ENCODE data around the gene SLC16A7.

SLC16A7 gene

GRCh38 chr12:59660148-59660547, 64.3 kb downstream of the SLC16A7 start:
- H2AFZ ChIP-seq (ENCODE audit: low read depth, low read length) = no peak overlapping the region
- no peaks in the 10 kb centered on the region for H3K9me3 ChIP-seq (ENCODE audit: low read length)
- H3K36me3 ChIP-seq (ENCODE audit: insufficient read depth, low read length) = no peaks in the 10 kb centered on the region
- H3K27me3 ChIP-seq (ENCODE audit: insufficient read depth, low read length) = no peaks in the 10 kb centered on the region
- H3K4me1 ChIP-seq (ENCODE audit: insufficient read depth, low read length) = no peaks in the 10 kb centered on the region
- no peak overlapping the region for H3K4me3 ChIP-seq (ENCODE audit: low read length)

GRCh38 chr12:59660921-59661597, 65.2 kb downstream of the SLC16A7 start:
- Histone ChIP-seq H3K27me3 (ENCODE audit: insufficient read depth, low read length) (no peaks in the 10 kb centered on the region), H2AFZ (ENCODE audit: low read depth, low read length) (no peak overlapping the region), H3K9me3 (ENCODE audit: low read length) (no peaks in the 10 kb centered on the region), H3K36me3 (ENCODE audit: insufficient read depth, low read length) (no peaks in the 10 kb centered on the region), H3K4me3 (ENCODE audit: low read length) (no peak overlapping the region), H3K4me1 (ENCODE audit: insufficient read depth, low read length) (no peaks in the 10 kb centered on the region)

DNA sequence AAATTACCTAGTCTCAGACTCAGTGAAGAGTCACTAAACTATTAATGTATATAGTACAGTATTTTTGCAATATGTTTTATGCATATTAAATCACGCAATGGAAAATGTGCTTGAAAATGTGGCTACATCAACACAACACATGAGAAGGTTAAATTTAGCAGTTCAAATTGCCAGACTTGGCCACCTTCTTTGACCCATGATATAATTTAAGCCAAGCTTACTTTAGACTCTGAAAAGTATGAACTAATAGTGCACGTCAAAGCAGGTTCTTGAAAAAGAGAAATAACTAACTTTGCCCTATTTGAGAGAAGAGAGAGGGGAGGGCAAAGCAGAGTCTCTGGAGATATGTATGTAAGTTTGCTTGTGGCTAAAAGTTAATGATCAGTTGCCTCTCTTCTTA, 68.7 kb downstream of the SLC16A7 start:
- no peak overlapping the region for H2AFZ ChIP-seq (ENCODE audit: low read depth, low read length)
- H3K9me3 ChIP-seq (ENCODE audit: low read length) = no peaks in the 10 kb centered on the region
- no peaks in the 10 kb centered on the region for H3K27me3 ChIP-seq (ENCODE audit: insufficient read depth, low read length)
- H3K36me3 ChIP-seq (ENCODE audit: insufficient read depth, low read length) = no peaks in the 10 kb centered on the region
- no peaks in the 10 kb centered on the region for H3K4me1 ChIP-seq (ENCODE audit: insufficient read depth, low read length)
- H3K4me3 ChIP-seq (ENCODE audit: low read length) = no peak overlapping the region

GRCh38 chr12:59665701-59666100, 69.9 kb downstream of the SLC16A7 start:
- no peaks in the 10 kb centered on the region for H3K9me3 ChIP-seq (ENCODE audit: low read length)
- no peaks in the 10 kb centered on the region for H3K36me3 ChIP-seq (ENCODE audit: insufficient read depth, low read length)
- no peaks in the 10 kb centered on the region for H3K4me1 ChIP-seq (ENCODE audit: insufficient read depth, low read length)
- H3K27me3 ChIP-seq (ENCODE audit: insufficient read depth, low read length) = no peaks in the 10 kb centered on the region
- H3K4me3 ChIP-seq (ENCODE audit: low read length) = no peak overlapping the region
- H2AFZ ChIP-seq (ENCODE audit: low read depth, low read length) = no peak overlapping the region

- Histone ChIP-seq H3K36me3 (ENCODE audit: insufficient read depth, low read length) (no peaks in the 10 kb centered on the region), H3K9me3 (ENCODE audit: low read length) (no peaks in the 10 kb centered on the region), H3K4me1 (ENCODE audit: insufficient read depth, low read length) (no peaks in the 10 kb centered on the region), H3K4me3 (ENCODE audit: low read length) (no peak overlapping the region), H3K27me3 (ENCODE audit: insufficient read depth, low read length) (no peaks in the 10 kb centered on the region), H2AFZ (ENCODE audit: low read depth, low read length) (no peak overlapping the region)
These were observed 72.8 kb downstream of the SLC16A7 start for GRCh38 chr12:59668674-59669073.

DNA sequence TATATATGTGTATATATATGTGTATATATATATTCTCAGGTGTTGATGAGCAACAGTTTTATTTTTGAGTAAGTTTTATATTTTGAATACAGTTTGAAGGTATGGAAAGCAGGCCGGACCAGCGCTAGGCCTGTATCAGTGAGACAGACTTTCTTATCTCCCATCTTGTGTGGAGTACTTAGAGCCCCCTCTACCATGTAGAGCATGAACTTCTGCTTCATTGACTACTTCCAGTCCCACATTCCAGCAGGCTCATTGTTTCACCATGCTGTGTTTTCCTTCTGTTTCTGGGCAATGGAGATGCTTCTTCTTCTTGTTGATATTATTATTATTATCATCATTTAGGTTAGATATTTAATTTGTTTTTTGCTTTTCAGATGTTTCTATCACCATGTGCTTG, 76.4 kb downstream of the SLC16A7 start:
- Histone ChIP-seq H3K4me3 (ENCODE audit: low read length) (no peak overlapping the region), H3K4me1 (ENCODE audit: insufficient read depth, low read length) (no peaks in the 10 kb centered on the region), H3K9me3 (ENCODE audit: low read length) (no peaks in the 10 kb centered on the region), H2AFZ (ENCODE audit: low read depth, low read length) (no peak overlapping the region), H3K27me3 (ENCODE audit: insufficient read depth, low read length) (no peaks in the 10 kb centered on the region), H3K36me3 (ENCODE audit: insufficient read depth, low read length) (no peaks in the 10 kb centered on the region)

GRCh38 chr12:59675461-59675860, 79.6 kb downstream of the SLC16A7 start:
- H3K9me3 ChIP-seq (ENCODE audit: low read length) = no peaks in the 10 kb centered on the region
- H3K27me3 ChIP-seq (ENCODE audit: insufficient read depth, low read length) = no peaks in the 10 kb centered on the region
- no peaks in the 10 kb centered on the region for H3K4me1 ChIP-seq (ENCODE audit: insufficient read depth, low read length)
- no peak overlapping the region for H3K4me3 ChIP-seq (ENCODE audit: low read length)
- no peaks in the 10 kb centered on the region for H3K36me3 ChIP-seq (ENCODE audit: insufficient read depth, low read length)
- no peak overlapping the region for H2AFZ ChIP-seq (ENCODE audit: low read depth, low read length)

GRCh38 chr12:59677857-59678256, 82.0 kb downstream of the SLC16A7 start:
- no peaks in the 10 kb centered on the region for H3K9me3 ChIP-seq (ENCODE audit: low read length)
- no peak overlapping the region for H2AFZ ChIP-seq (ENCODE audit: low read depth, low read length)
- H3K27me3 ChIP-seq (ENCODE audit: insufficient read depth, low read length) = no peaks in the 10 kb centered on the region
- no peaks in the 10 kb centered on the region for H3K36me3 ChIP-seq (ENCODE audit: insufficient read depth, low read length)
- H3K4me1 ChIP-seq (ENCODE audit: insufficient read depth, low read length) = no peaks in the 10 kb centered on the region
- no peak overlapping the region for H3K4me3 ChIP-seq (ENCODE audit: low read length)

- H3K27me3 ChIP-seq (ENCODE audit: insufficient read depth, low read length) = no peaks in the 10 kb centered on the region
- no peak overlapping the region for H3K4me3 ChIP-seq (ENCODE audit: low read length)
- no peak overlapping the region for H2AFZ ChIP-seq (ENCODE audit: low read depth, low read length)
- H3K36me3 ChIP-seq (ENCODE audit: insufficient read depth, low read length) = no peaks in the 10 kb centered on the region
- no peaks in the 10 kb centered on the region for H3K9me3 ChIP-seq (ENCODE audit: low read length)
- no peaks in the 10 kb centered on the region for H3K4me1 ChIP-seq (ENCODE audit: insufficient read depth, low read length)
These were observed 83.1 kb downstream of the SLC16A7 start for GRCh38 chr12:59678759-59679411.

- no peaks in the 10 kb centered on the region for H3K4me1 ChIP-seq (ENCODE audit: insufficient read depth, low read length)
- H3K36me3 ChIP-seq (ENCODE audit: insufficient read depth, low read length) = no peaks in the 10 kb centered on the region
- no peaks in the 10 kb centered on the region for H3K9me3 ChIP-seq (ENCODE audit: low read length)
- H3K27me3 ChIP-seq (ENCODE audit: insufficient read depth, low read length) = no peaks in the 10 kb centered on the region
- no peak overlapping the region for H3K4me3 ChIP-seq (ENCODE audit: low read length)
- H2AFZ ChIP-seq (ENCODE audit: low read depth, low read length) = no peak overlapping the region
These were observed 93.9 kb downstream of the SLC16A7 start for GRCh38 chr12:59689776-59690175.

DNA sequence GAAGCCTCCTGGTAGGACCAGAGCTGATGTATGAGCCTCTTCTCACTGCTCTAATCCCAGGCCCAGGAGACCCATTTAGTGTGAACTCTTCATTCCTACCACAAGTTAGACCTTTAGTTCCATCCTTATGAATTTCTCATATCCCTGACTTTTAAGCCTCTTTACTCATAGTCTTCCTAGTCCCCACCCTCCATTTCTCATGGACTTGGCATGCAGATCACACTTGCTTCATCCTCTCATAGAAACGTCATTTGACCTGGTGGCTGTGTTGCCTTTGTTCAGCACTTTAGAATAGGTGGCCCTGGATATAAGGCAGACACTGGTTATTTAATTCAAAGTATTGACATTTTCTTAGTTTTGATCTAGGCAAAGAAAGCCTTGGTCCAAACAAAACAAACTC, 99.5 kb downstream of the SLC16A7 start:
- H3K27me3 ChIP-seq (ENCODE audit: insufficient read depth, low read length) = no peaks in the 10 kb centered on the region
- H3K36me3 ChIP-seq (ENCODE audit: insufficient read depth, low read length) = no peaks in the 10 kb centered on the region
- H3K9me3 ChIP-seq (ENCODE audit: low read length) = no peaks in the 10 kb centered on the region
- no peak overlapping the region for H2AFZ ChIP-seq (ENCODE audit: low read depth, low read length)
- no peak overlapping the region for H3K4me3 ChIP-seq (ENCODE audit: low read length)
- no peaks in the 10 kb centered on the region for H3K4me1 ChIP-seq (ENCODE audit: insufficient read depth, low read length)

DNA sequence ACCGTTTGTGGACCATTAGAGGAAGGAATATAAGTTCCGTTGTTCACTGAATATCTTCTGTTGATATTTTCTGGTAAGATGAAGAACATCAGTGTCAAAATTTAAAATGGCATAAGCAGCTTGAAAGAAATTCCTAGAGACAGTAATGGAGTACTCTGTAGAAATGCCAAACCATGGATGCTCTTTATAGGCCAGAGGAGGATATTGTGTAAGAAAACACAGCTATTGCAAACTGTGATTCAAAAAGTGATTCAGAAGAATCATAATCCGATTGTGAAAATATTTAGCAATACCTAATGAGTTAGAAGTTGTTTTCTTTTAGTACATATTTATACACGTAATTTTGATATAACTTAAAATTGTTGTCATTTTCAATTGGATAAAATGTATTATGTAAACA, 102.8 kb downstream of the SLC16A7 start:
- Histone ChIP-seq H3K27me3 (ENCODE audit: insufficient read depth, low read length) (no peaks in the 10 kb centered on the region), H3K9me3 (ENCODE audit: low read length) (no peaks in the 10 kb centered on the region), H3K4me1 (ENCODE audit: insufficient read depth, low read length) (no peaks in the 10 kb centered on the region), H3K4me3 (ENCODE audit: low read length) (no peak overlapping the region), H3K36me3 (ENCODE audit: insufficient read depth, low read length) (no peaks in the 10 kb centered on the region), H2AFZ (ENCODE audit: low read depth, low read length) (no peak overlapping the region)

GRCh38 chr12:59699421-59700152, 103.8 kb downstream of the SLC16A7 start:
- H3K27me3 ChIP-seq (ENCODE audit: insufficient read depth, low read length) = no peaks in the 10 kb centered on the region
- no peak overlapping the region for H2AFZ ChIP-seq (ENCODE audit: low read depth, low read length)
- no peaks in the 10 kb centered on the region for H3K4me1 ChIP-seq (ENCODE audit: insufficient read depth, low read length)
- H3K36me3 ChIP-seq (ENCODE audit: insufficient read depth, low read length) = no peaks in the 10 kb centered on the region
- H3K4me3 ChIP-seq (ENCODE audit: low read length) = no peak overlapping the region
- H3K9me3 ChIP-seq (ENCODE audit: low read length) = no peaks in the 10 kb centered on the region
